NCI-H510A treated with DMSO at 0.1 percent for 48 hours (cell line): ENCODE results near the gene CREB5.
A peak's percentile ranks its signal among the peaks of the same experiment; 100 is the strongest.

Experiments
- DNase-seq: peaks from one replicate; lab custom pipeline; 2025; lab: John Stamatoyannopoulos, UW

The CREB5 gene

GRCh38 chr7:28516390-28517172 is 104.3 kb downstream of the CREB5 start:
- peak; percentile 47 for DNase-seq

GRCh38 chr7:28517206-28517605 is 104.9 kb downstream of the CREB5 start:
- DNase-seq: no peak

DNA sequence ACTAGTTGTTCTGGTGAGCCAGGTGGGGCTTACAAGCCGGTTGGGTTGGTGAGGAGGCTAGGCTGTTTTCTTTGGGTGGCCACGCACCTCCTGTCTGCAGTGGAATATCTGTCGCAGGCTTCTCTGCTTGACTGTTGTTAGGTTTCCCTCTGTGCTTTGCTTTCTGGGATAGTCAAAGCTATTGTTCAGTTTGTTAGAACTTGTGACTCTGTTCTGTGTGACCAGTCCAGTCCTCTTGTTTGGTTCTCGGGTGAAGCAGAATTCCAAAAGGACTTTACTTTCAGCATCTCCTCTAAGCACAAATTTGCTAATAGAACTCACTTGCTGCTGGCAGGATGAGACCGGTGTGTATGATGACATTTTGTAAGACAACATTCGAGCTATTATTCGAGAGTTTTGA is 105.3 kb downstream of the CREB5 start:
- no peak for DNase-seq

DNA sequence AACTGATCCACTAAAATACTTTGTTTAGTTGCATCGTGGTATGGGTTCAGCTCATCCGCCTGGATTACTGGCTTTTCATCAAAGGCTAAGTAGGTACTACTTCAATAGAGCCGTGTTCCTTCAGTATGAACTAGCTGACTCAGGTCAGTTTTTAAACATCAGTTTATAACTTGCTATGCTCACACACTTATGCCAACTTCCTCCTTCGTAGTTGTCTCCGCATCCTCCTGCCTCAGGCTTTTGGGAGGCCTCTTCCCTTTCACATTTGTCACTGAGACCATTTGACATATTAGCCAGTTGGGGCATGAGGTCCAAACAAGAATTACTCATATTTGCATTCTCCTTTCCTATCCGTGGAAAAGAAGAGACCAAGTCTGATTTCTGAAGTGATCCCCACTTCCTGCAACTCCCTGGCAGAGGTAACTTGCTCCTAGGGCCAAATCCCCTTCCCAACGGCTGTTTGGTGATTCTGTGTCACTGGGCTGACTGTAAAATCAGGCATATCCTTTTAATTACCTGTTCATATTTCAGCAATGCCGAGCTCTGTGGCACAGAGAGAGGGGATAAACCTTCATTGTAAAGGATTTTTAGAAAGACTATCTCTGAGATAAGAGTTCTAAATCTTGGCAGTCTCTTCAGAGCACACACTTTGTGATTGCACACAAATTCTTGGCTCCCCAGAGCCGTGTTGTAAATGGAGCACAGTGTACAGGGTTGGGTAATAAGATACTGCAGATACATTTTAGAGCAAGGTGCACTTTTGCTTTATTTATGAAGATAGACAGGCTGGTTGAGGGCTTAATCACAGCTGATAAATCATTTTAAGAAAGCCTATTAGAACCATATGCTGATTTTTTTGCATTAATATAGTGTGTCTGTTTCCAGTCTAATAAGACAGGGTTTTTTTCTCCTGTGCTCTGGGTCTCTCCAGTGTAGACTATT is 108.0 kb downstream of the CREB5 start:
- no peak for DNase-seq

DNA sequence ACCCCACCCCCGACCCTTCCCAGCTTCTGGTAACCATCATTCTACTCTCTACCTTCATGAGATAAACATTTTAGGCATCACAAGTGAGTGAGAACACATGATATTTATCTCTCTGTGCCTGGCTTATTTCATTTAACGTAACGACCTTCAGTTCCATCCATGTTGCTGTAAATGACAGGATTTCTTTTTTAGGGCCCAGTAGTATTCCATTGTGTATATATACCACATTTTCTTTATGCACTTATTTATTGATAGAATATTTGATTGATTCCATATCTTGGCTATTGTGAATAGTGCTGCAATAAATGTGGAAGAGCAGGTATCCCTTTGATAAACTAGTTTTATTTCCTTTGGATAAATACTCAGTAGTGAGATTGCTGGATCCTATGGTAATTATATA is 112.7 kb downstream of the CREB5 start:
- no peak for DNase-seq

GRCh38 chr7:28528899-28529298 is 116.6 kb downstream of the CREB5 start:
- no peak for DNase-seq

DNA sequence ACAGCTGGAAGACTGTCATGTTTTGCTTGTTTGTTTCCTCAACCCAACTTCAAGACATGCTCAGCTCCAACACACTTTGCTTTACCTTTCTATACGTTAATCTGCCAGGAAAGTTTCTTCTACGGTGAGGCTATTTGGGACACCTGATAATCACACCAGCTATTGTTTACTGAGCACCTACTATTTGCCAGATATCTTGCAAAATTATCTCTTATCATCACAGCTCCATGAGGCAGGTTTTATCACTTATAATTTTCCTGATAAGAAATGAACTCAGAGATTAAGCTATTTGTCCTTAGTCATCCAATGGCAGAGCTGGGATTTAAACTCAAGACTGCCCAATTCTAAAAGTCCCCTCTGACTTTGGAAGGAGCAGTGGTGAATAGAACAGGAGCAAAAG is 117.4 kb downstream of the CREB5 start:
- DNase-seq: no peak

DNA sequence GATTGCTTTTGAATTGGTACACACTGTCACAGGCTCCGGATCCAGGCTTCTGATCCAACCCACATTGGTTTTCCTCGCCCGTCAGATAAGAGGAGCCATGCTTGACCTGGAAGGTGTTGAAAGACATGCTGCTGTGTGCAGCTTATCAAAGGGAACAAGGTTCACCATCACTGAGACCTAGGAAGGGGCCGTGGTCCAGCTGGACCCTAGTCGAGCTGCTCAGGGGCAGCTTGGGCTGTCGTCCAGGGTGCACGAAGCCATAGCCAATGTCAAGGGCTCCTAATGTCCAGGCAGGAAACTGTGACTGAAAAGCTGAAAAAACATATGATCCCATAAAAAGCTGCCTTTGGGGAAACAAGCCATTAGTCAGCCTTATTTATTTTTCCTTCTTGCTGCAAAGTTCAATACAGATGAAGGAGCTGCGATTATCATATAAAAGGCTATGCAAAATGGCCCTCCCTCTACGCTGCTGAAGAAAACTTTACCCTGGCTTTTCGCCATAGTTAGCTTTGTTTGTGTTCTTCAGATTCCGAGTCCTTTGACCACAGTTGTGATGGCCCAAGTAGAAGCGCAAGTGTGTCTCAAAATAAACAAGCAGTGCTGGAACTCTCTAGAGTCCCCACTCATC is 118.0 kb downstream of the CREB5 start:
- no peak for DNase-seq

DNA sequence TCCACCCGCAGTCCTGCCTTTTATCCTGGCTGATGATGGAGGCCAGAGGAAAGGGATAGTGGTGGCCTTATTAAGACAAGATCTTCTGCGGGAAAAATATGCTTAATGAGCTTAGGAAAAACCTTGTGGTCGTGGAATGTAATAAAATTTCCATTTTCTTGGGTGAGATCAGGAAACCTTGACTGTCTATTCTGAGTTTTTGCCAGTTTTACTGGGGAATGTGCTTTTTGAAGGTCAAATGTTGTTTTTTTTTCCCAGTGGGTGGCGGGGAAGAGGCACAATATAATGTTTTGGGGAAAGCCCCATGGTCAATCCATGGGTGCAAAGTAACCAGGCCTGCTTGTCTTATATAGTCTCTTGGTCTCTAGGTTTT is 118.5 kb downstream of the CREB5 start:
- DNase-seq: no peak

GRCh38 chr7:28531291-28531690 is 119.0 kb downstream of the CREB5 start:
- DNase-seq: no peak

DNA sequence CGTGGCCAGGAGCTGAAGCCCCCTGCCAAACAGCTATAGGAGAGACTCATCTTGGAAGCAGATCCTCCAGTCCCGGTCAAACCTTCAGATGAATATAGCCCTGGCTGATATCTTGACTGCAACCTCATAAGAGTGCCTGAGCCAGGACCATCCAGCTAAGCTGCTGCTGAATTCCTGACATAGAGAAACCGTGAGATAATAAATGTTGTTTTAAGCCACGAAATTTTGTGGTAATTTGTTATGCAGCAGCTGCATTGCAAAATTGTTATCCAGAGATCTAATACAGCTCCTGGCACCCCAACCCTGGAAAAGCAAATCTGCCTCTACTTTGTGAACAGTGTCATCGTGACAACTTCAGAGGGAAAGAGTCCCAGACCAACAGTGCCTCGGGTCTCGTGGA is 119.9 kb downstream of the CREB5 start:
- DNase-seq: no peak

- no peak for DNase-seq
These were observed 120.9 kb downstream of the CREB5 start for GRCh38 chr7:28533267-28533666.

GRCh38 chr7:28533731-28534531 is 121.6 kb downstream of the CREB5 start:
- no peak for DNase-seq

GRCh38 chr7:28536259-28536658 is 123.9 kb downstream of the CREB5 start:
- DNase-seq: no peak

DNA sequence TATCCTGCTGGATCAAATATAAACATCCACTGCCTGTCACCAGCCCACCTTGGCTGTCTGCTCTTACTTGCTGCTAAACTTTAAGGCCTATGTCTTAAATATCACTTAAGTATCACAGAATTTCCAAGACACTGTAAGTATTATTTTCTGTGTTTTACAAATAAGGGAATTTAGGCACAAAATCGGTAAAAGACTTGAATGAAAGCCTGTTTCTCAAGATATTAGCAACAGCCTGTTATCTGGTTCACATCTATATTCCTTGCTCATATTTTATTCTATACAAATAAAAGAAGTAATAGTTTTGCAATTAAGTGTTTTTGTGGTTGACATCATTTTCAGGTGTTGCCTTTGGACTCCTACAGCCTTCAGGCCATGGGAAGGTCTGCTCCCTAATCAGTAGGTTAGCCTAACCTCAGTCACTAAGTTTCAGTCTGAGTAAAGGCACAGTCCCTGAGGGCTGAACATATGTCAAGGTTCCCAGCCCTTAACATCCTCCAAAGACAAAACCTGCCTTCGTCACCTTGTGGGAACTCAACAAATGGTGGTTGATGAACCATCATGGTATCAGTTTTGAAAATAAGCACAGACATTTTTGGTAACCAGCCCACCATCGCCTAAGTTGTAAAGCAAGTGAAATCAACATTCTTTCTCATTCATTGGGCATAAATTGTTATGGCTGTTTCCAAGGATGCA is 127.1 kb downstream of the CREB5 start:
- DNase-seq: no peak

DNA sequence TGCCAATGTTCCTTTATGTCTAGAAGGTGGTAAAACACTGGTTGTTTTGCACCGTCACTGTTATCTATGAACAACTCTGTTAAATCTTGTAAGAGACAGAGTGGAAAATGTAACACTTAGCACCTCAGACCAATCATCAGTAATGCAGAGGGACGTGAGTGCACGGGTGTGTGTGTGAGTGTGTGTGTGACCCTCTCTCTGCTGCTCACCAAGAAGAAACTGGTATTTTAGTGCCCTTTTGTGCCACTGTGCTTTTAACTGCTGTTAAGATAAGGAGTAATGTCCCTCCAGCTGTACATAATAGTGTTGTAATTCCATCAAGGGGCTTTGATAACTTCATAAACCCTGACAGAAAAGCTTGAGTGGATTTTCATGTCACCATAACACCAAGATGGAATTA is 130.1 kb downstream of the CREB5 start:
- no peak for DNase-seq

GRCh38 chr7:28544453-28545117 is 132.3 kb downstream of the CREB5 start:
- no peak for DNase-seq

GRCh38 chr7:28546067-28546466 is 133.7 kb downstream of the CREB5 start:
- no peak for DNase-seq

DNA sequence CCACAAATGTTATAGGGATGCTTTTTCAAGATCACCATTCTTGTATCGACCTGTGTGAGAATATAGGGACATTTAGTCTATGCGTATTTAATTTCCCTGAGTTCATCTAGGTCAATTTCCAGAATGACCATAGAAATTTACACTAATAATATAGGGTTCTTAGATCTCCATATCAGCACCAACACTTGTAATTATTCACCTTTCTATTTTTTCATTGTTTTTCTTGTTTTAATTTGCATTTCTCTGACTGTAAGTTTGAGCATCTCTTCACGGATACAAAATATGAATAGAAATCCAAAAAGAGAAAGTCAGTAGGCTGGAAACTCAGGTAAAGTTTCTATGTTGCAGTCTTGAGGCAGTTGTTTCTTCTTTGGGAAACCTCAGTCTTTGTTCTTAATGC is 134.8 kb downstream of the CREB5 start:
- no peak for DNase-seq

DNA sequence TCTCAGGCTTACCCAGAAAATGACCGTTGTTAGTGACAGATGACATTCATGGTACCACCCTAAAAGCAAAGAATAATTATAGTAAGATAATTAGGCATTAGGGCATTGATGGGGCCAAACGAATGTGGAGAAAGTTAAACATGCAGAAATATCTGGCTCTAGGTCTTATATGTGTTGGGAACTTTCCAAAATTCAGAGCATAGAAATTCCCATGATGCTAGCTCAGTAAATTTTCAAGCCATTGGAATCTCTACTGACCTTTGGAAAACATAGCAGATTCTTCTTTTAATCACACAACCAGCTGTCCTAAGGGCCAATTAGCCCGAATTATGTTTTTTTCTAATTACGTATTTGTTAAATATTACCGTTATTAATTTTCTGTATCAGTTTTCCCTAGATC is 136.1 kb downstream of the CREB5 start:
- DNase-seq: no peak

- DNase-seq: no peak
These were observed 137.7 kb downstream of the CREB5 start for GRCh38 chr7:28549998-28550397.
